ENCODE data around the gene GTSE1. TPM values are rescaled to one million over a fixed set of nuclear protein-coding genes. Genes with fewer than 3 reads are reported as not detected.

Gene GTSE1
- total RNA-seq, 1 experiment from 2014 or later, result 20.6 TPM

GRCh38 chr22:46369716-46370583 is 73.3 kb downstream of the GTSE1 start:
- intact Hi-C loops (cut with micrococcal nuclease), result no loop called here
- H3K36me3 ChIP-seq (ENCODE audit: low read depth, low read length), result no peaks in the 10 kb centered on the region
- BruUV-seq (replicated peaks), result no TSS peak

GRCh38 chr22:46370584-46371291 is 74.1 kb downstream of the GTSE1 start:
- ATAC-seq (no peak), DNase-seq (no peak)
- H3K27me3 ChIP-seq (ENCODE audit: low read length), result no peaks in the 10 kb centered on the region
- no peaks in the 10 kb centered on the region for H3K9me3 ChIP-seq (ENCODE audit: low read length)
- H3K4me3 ChIP-seq (ENCODE audit: low read length), result no peak overlapping the region
- BruUV-seq (replicated peaks), result no TSS peak
- no peak overlapping the region for H3K9ac ChIP-seq (ENCODE audit: low read length)
- ChIA-PET POLR2A (ENCODE audit: unreplicated experiment) (no interaction called here), CTCF (no interaction called here)
- 0 out of 2 replicates have a peak, but pooled peaks cover under 1% of the 10 kb centered on the region for H3K36me3 ChIP-seq (ENCODE audit: low read depth, low read length)
- no peak overlapping the region for H3K4me2 ChIP-seq (ENCODE audit: low read length)
- intact Hi-C loops (cut with micrococcal nuclease), result no loop called here
- H4K20me1 ChIP-seq (ENCODE audit: low read length), result no peaks in the 10 kb centered on the region
- H3K27ac ChIP-seq (ENCODE audit: low read length), result no peak overlapping the region
- no peaks in the 10 kb centered on the region for H3F3A ChIP-seq (ENCODE audit: low read length, unreplicated experiment)
- TF ChIP-seq CTCF (conservative IDR thresholded peaks at IDR 0.05; ENCODE audit: low read depth, low read length), result no peak
- no peak for TF ChIP-seq EZH2 (IDR thresholded peaks at IDR 0.05; ENCODE audit: low read length, unreplicated experiment)
- no peak for TF ChIP-seq EZH2phosphoT487 (IDR thresholded peaks at IDR 0.05; ENCODE audit: borderline replicate concordance, low read length)
- no peaks in the 10 kb centered on the region for H3K9me2 ChIP-seq (replicated peaks; ENCODE audit: low read length)
- H2AFZ ChIP-seq (ENCODE audit: low read length), result no peak overlapping the region
- H3K4me1 ChIP-seq (ENCODE audit: insufficient read depth, low read length), result no peaks in the 10 kb centered on the region
- H3K79me2 ChIP-seq (ENCODE audit: low read length), result no peaks in the 10 kb centered on the region

More at GRCh38 chr22:46369716-46370583, 73.3 kb downstream of the GTSE1 start:
- CTCF ChIA-PET, result no interaction called here
- Histone ChIP-seq H3K4me1 (ENCODE audit: insufficient read depth, low read length) (no peaks in the 10 kb centered on the region), H3K9me2 (replicated peaks; ENCODE audit: low read length) (no peaks in the 10 kb centered on the region), H2AFZ (ENCODE audit: low read length) (no peak overlapping the region), H3K27ac (ENCODE audit: low read length) (no peak overlapping the region), H3K4me3 (ENCODE audit: low read length) (no peak overlapping the region), H3F3A (ENCODE audit: low read length, unreplicated experiment) (no peaks in the 10 kb centered on the region), H3K9me3 (ENCODE audit: low read length) (no peaks in the 10 kb centered on the region), H3K4me2 (ENCODE audit: low read length) (no peak overlapping the region), H3K27me3 (ENCODE audit: low read length) (no peaks in the 10 kb centered on the region), H4K20me1 (ENCODE audit: low read length) (no peaks in the 10 kb centered on the region), H3K9ac (ENCODE audit: low read length) (no peak overlapping the region), H3K79me2 (ENCODE audit: low read length) (no peaks in the 10 kb centered on the region)
- POLR2A ChIA-PET (ENCODE audit: unreplicated experiment), result no interaction called here
- TF ChIP-seq CTCF (conservative IDR thresholded peaks at IDR 0.05; ENCODE audit: low read depth, low read length), result no peak
- no peak for TF ChIP-seq EZH2phosphoT487 (IDR thresholded peaks at IDR 0.05; ENCODE audit: borderline replicate concordance, low read length)
- no peak for TF ChIP-seq EZH2 (IDR thresholded peaks at IDR 0.05; ENCODE audit: low read length, unreplicated experiment)
- no peak for ATAC-seq
- no peak for DNase-seq
